Neural cell (in vitro differentiated cells): ENCODE data around the gene DCC. TPM values are rescaled to one million over a fixed set of nuclear protein-coding genes. Genes with fewer than 3 reads are reported as not detected.

Source experiments
- H2AFZ ChIP-seq: fragments of 200-600, 300-800 bp; sonication (generic), shearing (Covaris generic); 2 replicates; pipeline ENCODE4 v1.6.0; 2014; ENCODE audit warnings: low read depth, mild to moderate bottlenecking, antibody characterized with exemption, low read length, moderate library complexity
- H3F3A ChIP-seq: fragments of 200-600 bp; shearing (Covaris generic); 2 replicates; pipeline ENCODE4 v1.6.1; 2016; ENCODE audit warnings: mild to moderate bottlenecking, moderate library complexity, mixed read lengths, antibody characterized with exemption, low read length; ENCODE audit not compliant: insufficient read depth, poor library complexity, severe bottlenecking
- H3K27ac ChIP-seq: fragments of 200-600, 300-800 bp; sonication (generic), shearing (Covaris generic); 2 replicates; pipeline ENCODE4 v1.5.1; 2014; ENCODE audit warnings: mild to moderate bottlenecking, low read length, moderate library complexity
- H3K27me3 ChIP-seq: fragments of 300-800, 200-600 bp; sonication (generic), shearing (Covaris generic); 2 replicates; pipeline ENCODE4 v1.6.0; 2014; ENCODE audit warnings: mild to moderate bottlenecking, low read depth, low read length, moderate library complexity; ENCODE audit not compliant: insufficient read depth
- H3K36me3 ChIP-seq: fragments of 300-800, 200-600 bp; sonication (generic), shearing (Covaris generic); 2 replicates; pipeline ENCODE4 v1.5.1; 2014; ENCODE audit warnings: mild to moderate bottlenecking, antibody characterized with exemption, low read length, moderate library complexity; ENCODE audit not compliant: insufficient read depth
- H3K4me2 ChIP-seq: fragments of 300-800, 200-600 bp; sonication (generic), shearing (Covaris generic); 2 replicates; pipeline ENCODE4 v1.6.0; 2014; ENCODE audit warnings: mild to moderate bottlenecking, low read length
- H3K4me3 ChIP-seq: fragments of 300-800, 200-600 bp; sonication (generic), shearing (Covaris generic); 2 replicates; pipeline ENCODE4 v1.5.1; 2014; ENCODE audit warnings: mild to moderate bottlenecking, low read length, moderate library complexity
- H3K79me2 ChIP-seq: fragments of 200-600 bp; shearing (Covaris generic); replicated peaks from 2 replicates; pipeline ENCODE4 v1.6.0; 2014; ENCODE audit warnings: mild to moderate bottlenecking, low read length, moderate library complexity; ENCODE audit not compliant: insufficient read depth
- H3K9ac ChIP-seq: fragments of 300-800, 200-600 bp; sonication (generic), shearing (Covaris generic); 2 replicates; pipeline ENCODE4 v1.6.1; 2016; ENCODE audit warnings: mild to moderate bottlenecking, low read length, mixed read lengths
- H3K9me2 ChIP-seq: fragments of 200-600 bp; shearing (Covaris generic); 2 replicates; pipeline ENCODE4 v1.6.1; 2016; ENCODE audit warnings: mild to moderate bottlenecking, low read length, mixed read lengths; ENCODE audit not compliant: insufficient read depth
- H3K9me3 ChIP-seq: fragments of 200-600, 300-800 bp; sonication (generic), shearing (Covaris generic); 2 replicates; pipeline ENCODE4 v1.6.1; 2016; ENCODE audit warnings: mild to moderate bottlenecking, mixed run types, low read length, moderate library complexity, mixed read lengths
- H4K20me1 ChIP-seq: fragments of 200-600 bp; shearing (Covaris generic); 2 replicates; pipeline ENCODE4 v1.6.1; 2016; ENCODE audit warnings: mild to moderate bottlenecking, mixed run types; ENCODE audit not compliant: insufficient read depth
- CTCF ChIP-seq: fragments of 450-650 bp; IDR thresholded peaks from 2 replicates; pipeline ENCODE4 v1.5.1; 2014; ENCODE audit warnings: antibody characterized with exemption, mild to moderate bottlenecking, moderate library complexity; ENCODE audit not compliant: poor library complexity, severe bottlenecking
- EP300 ChIP-seq: fragments of 450-650 bp; conservative IDR thresholded peaks from 2 replicates; pipeline ENCODE4 v1.6.1; 2014; ENCODE audit warnings: antibody characterized with exemption, mild to moderate bottlenecking, moderate library complexity; ENCODE audit not compliant: poor library complexity, severe bottlenecking
- EZH2 ChIP-seq: fragments of 200-600, 300-800 bp; shearing (Covaris generic), sonication (generic); IDR thresholded peaks from 2 replicates; pipeline ENCODE4 v1.6.1; 2014; ENCODE audit warnings: antibody characterized with exemption, low read length, borderline replicate concordance, mild to moderate bottlenecking; ENCODE audit not compliant: insufficient read depth, poor library complexity, severe bottlenecking
- MXI1 ChIP-seq: fragments of 450-650 bp; conservative IDR thresholded peaks from 2 replicates; pipeline ENCODE4 v1.6.1; 2014; ENCODE audit warnings: antibody characterized with exemption, mild to moderate bottlenecking; ENCODE audit not compliant: poor library complexity, severe bottlenecking
- POLR2AphosphoS5 ChIP-seq: IDR thresholded peaks from 2 replicates; pipeline ENCODE4 v1.6.1; 2012
- RAD21 ChIP-seq: fragments of 450-650 bp; conservative IDR thresholded peaks from 2 replicates; pipeline ENCODE4 v1.6.1; 2014; ENCODE audit warnings: antibody characterized with exemption, mild to moderate bottlenecking, moderate library complexity
- REST ChIP-seq: IDR thresholded peaks from 2 replicates; pipeline ENCODE4 v1.6.1; 2012; ENCODE audit warnings: borderline replicate concordance
- SMC3 ChIP-seq: fragments of 450-650 bp; conservative IDR thresholded peaks from 2 replicates; pipeline ENCODE4 v1.6.1; 2014; ENCODE audit warnings: antibody characterized with exemption, mild to moderate bottlenecking, moderate library complexity; ENCODE audit not compliant: poor library complexity
- TAF1 ChIP-seq: IDR thresholded peaks from 2 replicates; pipeline ENCODE4 v1.6.1; 2012; ENCODE audit warnings: low read depth
- polyA plus RNA-seq: library from polyadenylated mRNA; depleted of rRNA; stranded (reverse); fragments of >200 nt; gene quantifications from 2 replicates; pipeline ENCODE4 v1.2.3, GENCODE V29; 2014

The DCC gene
- polyA plus RNA-seq, 1 donor from 2014 or later, result 40.7 TPM

- no peak for TF ChIP-seq CTCF
- no peak for TF ChIP-seq POLR2AphosphoS5
Observed at GRCh38 chr18:52636536-52636935, 296.5 kb downstream of the DCC start (continued).

DNA sequence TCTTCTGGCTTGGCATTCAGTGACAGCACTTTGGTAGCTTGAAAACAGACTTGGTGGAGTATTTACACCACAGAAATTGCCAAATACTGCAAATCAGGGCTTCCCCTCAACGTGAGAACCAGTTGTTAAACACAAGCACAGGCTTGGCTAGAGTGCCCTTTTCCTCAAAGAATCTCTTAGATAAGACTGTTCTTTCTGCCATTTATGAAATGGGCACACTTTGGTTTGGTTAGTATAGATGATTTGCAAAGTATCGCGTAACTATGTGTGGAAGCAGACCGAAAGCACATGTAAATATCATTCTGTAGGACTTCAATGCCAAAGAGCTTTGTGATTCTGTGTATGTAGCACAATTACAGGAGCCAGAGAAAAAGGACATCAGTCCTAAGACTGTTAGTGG, 308.2 kb downstream of the DCC start:
- Histone ChIP-seq H3K4me2 (no peak overlapping the region), H3K79me2 (no peaks in the 10 kb centered on the region), H3K27ac (no peak overlapping the region), H3F3A (no peaks in the 10 kb centered on the region), H3K9me2 (no peaks in the 10 kb centered on the region), H3K4me3 (no peak overlapping the region), H3K36me3 (no peaks in the 10 kb centered on the region), H3K9me3 (no peaks in the 10 kb centered on the region), H3K9ac (no peak overlapping the region), H2AFZ (no peak overlapping the region), H3K27me3 (no peaks in the 10 kb centered on the region), H4K20me1 (no peaks in the 10 kb centered on the region)
- TF ChIP-seq REST (no peak), RAD21 (no peak), POLR2AphosphoS5 (no peak), TAF1 (no peak), CTCF (no peak), MXI1 (no peak), EZH2 (no peak), EP300 (no peak)

- H3K27me3 ChIP-seq, result no peaks in the 10 kb centered on the region
- H3K27ac ChIP-seq, result no peak overlapping the region
- no peak overlapping the region for H2AFZ ChIP-seq
- no peaks in the 10 kb centered on the region for H3K9me3 ChIP-seq
- no peaks in the 10 kb centered on the region for H3K36me3 ChIP-seq
- H4K20me1 ChIP-seq, result no peaks in the 10 kb centered on the region
- TF ChIP-seq POLR2AphosphoS5, result no peak
- TF ChIP-seq SMC3, result no peak
- TF ChIP-seq EP300, result no peak
- no peak for TF ChIP-seq MXI1
- TF ChIP-seq REST, result no peak
- no peak for TF ChIP-seq RAD21
- TF ChIP-seq TAF1, result no peak
- TF ChIP-seq CTCF, result no peak
- TF ChIP-seq EZH2, result no peak
- no peak overlapping the region for H3K4me2 ChIP-seq
- H3K4me3 ChIP-seq, result no peak overlapping the region
- H3K79me2 ChIP-seq, result no peaks in the 10 kb centered on the region
- no peak overlapping the region for H3K9ac ChIP-seq
- no peaks in the 10 kb centered on the region for H3K9me2 ChIP-seq
- H3F3A ChIP-seq, result no peaks in the 10 kb centered on the region
Observed at GRCh38 chr18:52652391-52652790, 312.4 kb downstream of the DCC start.
